ENCODE results near the gene TRIM71. TPM values are rescaled to one million over a fixed set of nuclear protein-coding genes. Genes with fewer than 3 reads are reported as not detected.

The TRIM71 gene
- total RNA-seq, 1 experiment from 2014 or later: 376 TPM

GRCh38 chr3:32885283-32885901, 67.6 kb downstream of the TRIM71 start:
- Histone ChIP-seq H3K4me2 (ENCODE audit: insufficient read depth, insufficient read length, low read length) (no peak overlapping the region), H4K5ac (ENCODE audit: insufficient read length, low read depth, low read length) (no peak overlapping the region), H2BK15ac (ENCODE audit: low read depth, low read length) (no peak overlapping the region), H3K27me3 (ENCODE audit: insufficient read depth, low read length) (no peaks in the 10 kb centered on the region), H3K14ac (ENCODE audit: insufficient read depth, low read length) (no peak overlapping the region), H3K23me2 (ENCODE audit: insufficient read length, low read depth, low read length, poor library complexity, severe bottlenecking) (no peaks in the 10 kb centered on the region), H4K8ac (replicated peaks; ENCODE audit: insufficient read length, low read depth, low read length) (no peak overlapping the region), H2AK5ac (ENCODE audit: insufficient read length, low read length) (no peak overlapping the region), H3K4me1 (ENCODE audit: insufficient read depth, low read length) (no peaks in the 10 kb centered on the region; the same call in 1 of the 2 replicates), H2BK120ac (ENCODE audit: low read depth, low read length, poor library complexity, severe bottlenecking) (no peak overlapping the region), H2BK5ac (ENCODE audit: insufficient read length, low read length) (no peak overlapping the region), H3T11ph (ENCODE audit: low read length) (no peak overlapping the region), H3K4ac (ENCODE audit: low read depth, low read length) (no peak overlapping the region), H3K56ac (ENCODE audit: insufficient read length, low read depth, low read length) (no peak overlapping the region), H2BK12ac (ENCODE audit: insufficient read length, low read depth, low read length) (no peak overlapping the region), H3K79me1 (ENCODE audit: insufficient read depth, low read depth, low read length, poor library complexity, severe bottlenecking) (peaks cover 13% of the 10 kb centered on the region), H2BK20ac (ENCODE audit: low read depth, low read length, poor library complexity, severe bottlenecking) (no peak overlapping the region), H4K20me1 (ENCODE audit: control insufficient read depth, insufficient read depth, insufficient read length) (no peaks in the 10 kb centered on the region), H3K9me3 (ENCODE audit: control insufficient read depth, low read depth, low read length) (no peaks in the 10 kb centered on the region), H2AFZ (ENCODE audit: low read length) (no peak overlapping the region), H3K23ac (ENCODE audit: insufficient read length, low read depth, low read length) (no peak overlapping the region), H4K91ac (ENCODE audit: insufficient read length, low read depth, low read length) (no peak overlapping the region), H3K27ac (ENCODE audit: insufficient read length, low read depth, low read length) (no peak overlapping the region), H3K9ac (ENCODE audit: extremely low read depth, insufficient read length, low read length) (no peak overlapping the region), H3K79me2 (ENCODE audit: insufficient read depth, low read length) (peaks cover 62% of the 10 kb centered on the region; the same call in 1 of the 2 replicates), H3K18ac (ENCODE audit: insufficient read length, low read depth, low read length) (no peak overlapping the region)
- DNase-seq: no peak
- Mint-ChIP-seq H3K27ac (peak overlapping the region in 2 of 3 experiments; percentile 2 to 85; a peak in 4 of 7 replicates), H3K27me3 (ENCODE audit: low read depth) (peaks cover 1% of the 10 kb centered on the region), H3K4me3 (no peak overlapping the region; a peak in 1 of 5 replicates), H3K36me3 (ENCODE audit: insufficient read depth in 1 of 3, low read depth in 3 of 3) (peaks cover 64 to 88% (median 87%) of the 10 kb centered on the region in 3 experiments), H3K9me3 (no peaks in the 10 kb centered on the region), H3K4me1 (peaks cover 76 to 78% of the 10 kb centered on the region in 2 experiments)
- TF ChIP-seq CTCF (conservative IDR thresholded peaks at IDR 0.05): no peak
- WGBS (ENCODE audit: extremely low coverage, insufficient read length, low lambda C conversion rate): no CpG with 5 or more reads among the region's 11 CpGs
